GM12874 (cell line): ENCODE results near the gene TCERG1L.

Experiments used
- CTCF ChIP-seq: IDR thresholded peaks from 2 replicates; pipeline ENCODE4 v1.5.1; 2011; ENCODE audit warnings: low read depth, mild to moderate bottlenecking, control low read depth, low read length, moderate library complexity; ENCODE audit not compliant: insufficient read depth

TCERG1L gene

GRCh38 chr10:131056781-131057180 is 254.7 kb downstream of the TCERG1L start:
- no peak for TF ChIP-seq CTCF

DNA sequence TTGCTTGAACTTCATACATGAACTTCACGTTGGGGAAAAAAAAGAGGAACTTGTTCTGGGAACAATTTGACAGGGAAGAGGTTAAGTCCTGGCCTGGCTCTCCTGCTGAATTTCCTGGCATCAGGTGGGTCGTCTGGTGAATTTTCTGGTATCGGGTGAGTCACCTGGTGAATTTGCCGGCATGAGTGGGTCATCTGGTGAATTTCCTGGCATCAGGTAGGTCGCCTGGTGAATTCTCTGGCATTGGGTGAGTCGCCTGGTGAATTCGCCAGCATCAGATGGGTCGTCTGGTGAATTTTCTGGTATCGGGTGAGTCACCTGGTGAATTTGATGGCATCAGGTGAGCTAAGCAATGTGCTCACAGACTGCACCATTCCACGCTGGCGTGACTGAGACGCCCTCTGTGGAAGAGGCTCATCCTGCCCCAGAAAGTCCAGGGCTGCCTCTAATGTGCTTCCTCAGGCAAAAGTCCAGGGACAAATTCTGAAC is 255.4 kb downstream of the TCERG1L start:
- TF ChIP-seq CTCF, result no peak

GRCh38 chr10:131055437-131055836 is 256.1 kb downstream of the TCERG1L start:
- no peak for TF ChIP-seq CTCF

DNA sequence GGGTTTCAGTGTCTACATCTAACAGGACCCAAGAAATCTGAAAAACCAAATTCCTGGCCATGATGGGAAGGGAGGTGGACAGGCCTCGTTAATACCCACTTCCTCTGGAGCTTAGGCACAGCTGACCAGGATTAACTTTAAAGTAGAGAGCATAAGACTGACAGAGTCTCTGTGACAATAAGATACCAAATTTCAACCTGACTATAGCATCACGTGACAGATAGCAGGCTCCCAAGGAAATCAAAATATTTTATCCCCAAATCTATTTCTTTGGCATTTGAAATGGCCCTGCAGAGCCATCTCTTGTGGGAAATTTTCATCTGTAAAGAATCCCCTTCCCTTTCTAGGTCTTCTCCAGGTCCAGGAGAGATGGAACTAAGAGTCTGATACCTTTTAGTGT is 258.3 kb downstream of the TCERG1L start:
- no peak for TF ChIP-seq CTCF

GRCh38 chr10:131050162-131050766 is 261.3 kb downstream of the TCERG1L start:
- TF ChIP-seq CTCF, result no peak

DNA sequence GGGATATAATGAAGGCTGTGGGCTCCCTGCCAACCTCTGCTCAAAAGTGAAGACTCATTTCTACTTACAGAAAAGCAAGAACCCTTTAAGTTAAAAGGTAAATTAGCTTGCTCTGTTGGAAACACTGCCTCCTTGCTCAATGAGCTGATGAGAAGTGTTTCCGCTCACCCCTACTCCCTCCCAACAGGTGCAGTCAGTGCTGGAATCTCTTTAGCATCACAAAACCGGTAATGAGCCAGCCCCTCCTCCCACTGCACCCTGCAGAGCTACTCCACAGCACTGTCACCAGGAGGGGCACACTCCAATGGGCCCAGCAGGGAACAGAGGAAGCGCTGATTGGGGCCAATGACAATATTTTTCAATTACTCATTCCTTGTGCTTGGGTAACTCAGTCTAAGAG is 262.5 kb downstream of the TCERG1L start:
- no peak for TF ChIP-seq CTCF

GRCh38 chr10:131048606-131049005 is 262.9 kb downstream of the TCERG1L start:
- no peak for TF ChIP-seq CTCF
